H9 (cell line): Measurements from ENCODE around the gene CAMK2N1. TPM values are rescaled to one million over a fixed set of nuclear protein-coding genes. Genes with fewer than 3 reads are reported as not detected.

ENCODE experiments used
- DNase-seq: peaks from one replicate; pipeline ENCODE4 v3.0.0-alpha.2; 2017
- H2AFZ ChIP-seq: one replicate; pipeline ENCODE4 v1.6.1; 2013; ENCODE audit warnings: mild to moderate bottlenecking, low read length, control low read depth, moderate library complexity
- H2AK5ac ChIP-seq: 2 replicates; pipeline ENCODE4 v1.6.1; 2013; ENCODE audit warnings: low read length, control low read depth, mixed read lengths; ENCODE audit not compliant: insufficient read length
- H2BK120ac ChIP-seq: one replicate; pipeline ENCODE4 v1.6.1; 2013; ENCODE audit warnings: low read depth, mild to moderate bottlenecking, low read length, control low read depth, inconsistent platforms; ENCODE audit not compliant: poor library complexity, severe bottlenecking
- H2BK12ac ChIP-seq: 2 replicates; pipeline ENCODE4 v1.6.1; 2013; ENCODE audit warnings: low read length, control low read depth, mixed read lengths, low read depth; ENCODE audit not compliant: insufficient read length
- H2BK15ac ChIP-seq: 2 replicates; pipeline ENCODE4 v1.6.1; 2013; ENCODE audit warnings: low read depth, low read length, control low read depth
- H2BK20ac ChIP-seq: one replicate; pipeline ENCODE4 v1.6.1; 2013; ENCODE audit warnings: low read depth, mild to moderate bottlenecking, low read length, control low read depth, inconsistent platforms; ENCODE audit not compliant: poor library complexity, severe bottlenecking
- H2BK5ac ChIP-seq: 2 replicates; pipeline ENCODE4 v1.6.1; 2013; ENCODE audit warnings: low read length, control low read depth, mixed read lengths; ENCODE audit not compliant: insufficient read length
- H3K14ac ChIP-seq: 2 replicates; pipeline ENCODE4 v1.6.1; 2013; ENCODE audit warnings: low read length, control low read depth; ENCODE audit not compliant: insufficient read depth
- H3K18ac ChIP-seq: 2 replicates; pipeline ENCODE4 v1.6.1; 2013; ENCODE audit warnings: low read depth, mild to moderate bottlenecking, mixed read lengths, low read length, control low read depth; ENCODE audit not compliant: insufficient read length
- H3K23ac ChIP-seq: 2 replicates; pipeline ENCODE4 v1.6.1; 2013; ENCODE audit warnings: low read length, control low read depth, mixed read lengths, low read depth; ENCODE audit not compliant: insufficient read length
- H3K23me2 ChIP-seq: 2 replicates; pipeline ENCODE4 v1.6.1; 2013; ENCODE audit warnings: low read depth, mild to moderate bottlenecking, mixed read lengths, low read length, control low read depth; ENCODE audit not compliant: insufficient read length, poor library complexity, severe bottlenecking
- H3K27ac ChIP-seq: 2 replicates; pipeline ENCODE4 v1.5.1; 2013; ENCODE audit warnings: low read length, control low read depth, mixed read lengths, low read depth; ENCODE audit not compliant: insufficient read length
- H3K27me3 ChIP-seq: 2 replicates; pipeline ENCODE4 v1.6.1; 2013; ENCODE audit warnings: low read length, control low read depth, inconsistent platforms; ENCODE audit not compliant: insufficient read depth
- H3K4ac ChIP-seq: 2 replicates; pipeline ENCODE4 v1.6.1; 2013; ENCODE audit warnings: low read depth, mild to moderate bottlenecking, control low read depth, inconsistent platforms, low read length, moderate library complexity
- H3K4me1 ChIP-seq: 2 replicates; pipeline ENCODE4 v1.6.1; 2013; ENCODE audit warnings: low read length, control low read depth, inconsistent platforms; ENCODE audit not compliant: insufficient read depth
- H3K4me2 ChIP-seq: 2 replicates; pipeline ENCODE4 v1.6.1; 2013; ENCODE audit warnings: low read length, control low read depth, mixed read lengths; ENCODE audit not compliant: insufficient read length, insufficient read depth
- H3K56ac ChIP-seq: 2 replicates; pipeline ENCODE4 v1.6.1; 2013; ENCODE audit warnings: low read depth, mild to moderate bottlenecking, mixed read lengths, low read length, control low read depth; ENCODE audit not compliant: insufficient read length
- H3K79me1 ChIP-seq: 2 replicates; pipeline ENCODE4 v1.6.1; 2013; ENCODE audit warnings: low read depth, mild to moderate bottlenecking, moderate library complexity, low read length, control low read depth, inconsistent platforms; ENCODE audit not compliant: insufficient read depth, poor library complexity, severe bottlenecking
- H3K79me2 ChIP-seq: 2 replicates; pipeline ENCODE4 v1.6.1; 2013; ENCODE audit warnings: low read length, control low read depth, inconsistent platforms; ENCODE audit not compliant: insufficient read depth
- H3K9ac ChIP-seq: 2 replicates; pipeline ENCODE4 v1.6.1; 2013; ENCODE audit warnings: low read length, control low read depth, mixed read lengths; ENCODE audit not compliant: insufficient read length; ENCODE audit errors: extremely low read depth
- H3K9me3 ChIP-seq: one replicate; pipeline ENCODE4 v1.6.1; 2013; ENCODE audit warnings: low read depth, low read length, inconsistent platforms; ENCODE audit not compliant: control insufficient read depth
- H3T11ph ChIP-seq: one replicate; pipeline ENCODE4 v1.6.1; 2013; ENCODE audit warnings: mild to moderate bottlenecking, low read length, control low read depth, inconsistent platforms
- H4K20me1 ChIP-seq: one replicate; pipeline ENCODE4 v1.6.1; 2013; ENCODE audit not compliant: control insufficient read depth, insufficient read length, insufficient read depth
- H4K5ac ChIP-seq: 2 replicates; pipeline ENCODE4 v1.6.1; 2013; ENCODE audit warnings: low read depth, mild to moderate bottlenecking, mixed read lengths, low read length, control low read depth; ENCODE audit not compliant: insufficient read length
- H4K8ac ChIP-seq: replicated peaks from 2 replicates; pipeline ENCODE4 v1.6.1; 2013; ENCODE audit warnings: low read length, control low read depth, mixed read lengths, low read depth; ENCODE audit not compliant: insufficient read length
- H4K91ac ChIP-seq: 2 replicates; pipeline ENCODE4 v1.6.1; 2013; ENCODE audit warnings: low read depth, mild to moderate bottlenecking, moderate library complexity, mixed read lengths, low read length, control low read depth; ENCODE audit not compliant: insufficient read length
- H3K27ac Mint-ChIP-seq, 3 experiments: 2 replicates in 2 of 3; 3 replicates in 1 of 3; pipeline ENCODE4 v1.8.0; 2020 to 2021; ENCODE audit warnings: mixed read lengths in 3 of 3, mild to moderate bottlenecking in 1 of 3, moderate library complexity in 1 of 3
- H3K27me3 Mint-ChIP-seq: 2 replicates; pipeline ENCODE4 v1.8.0; 2021; ENCODE audit warnings: low read depth, mild to moderate bottlenecking, moderate library complexity, mixed read lengths
- H3K36me3 Mint-ChIP-seq, 3 experiments: 2 replicates in 2 of 3; 3 replicates in 1 of 3; pipeline ENCODE4 v1.8.0; 2020 to 2021; ENCODE audit warnings: low read depth in 3 of 3, mixed read lengths in 3 of 3; ENCODE audit not compliant: insufficient read depth in 1 of 3
- H3K4me1 Mint-ChIP-seq, 2 experiments: 2 replicates each; pipeline ENCODE4 v1.8.0; 2020; ENCODE audit warnings: mixed read lengths in 2 of 2
- H3K4me3 Mint-ChIP-seq, 2 experiments: 2 replicates in 1 of 2; 3 replicates in 1 of 2; pipeline ENCODE4 v1.8.0; 2020 to 2021; ENCODE audit warnings: mild to moderate bottlenecking in 2 of 2, mixed read lengths in 2 of 2, moderate library complexity in 1 of 2
- H3K9me3 Mint-ChIP-seq, 2 experiments: 2 replicates in 1 of 2; 3 replicates in 1 of 2; pipeline ENCODE4 v1.8.0; 2020; ENCODE audit warnings: mild to moderate bottlenecking in 2 of 2, mixed read lengths in 2 of 2, moderate library complexity in 1 of 2
- WGBS: extraction: QIAGEN DNeasy Blood & Tissue Kit; methylation state at CpG from one replicate; pipeline ENCODE4 v1.1.7; 2013; ENCODE audit warnings: missing lambda C conversion rate, low lambda C conversion rate, mixed read lengths; ENCODE audit not compliant: insufficient read length; ENCODE audit errors: extremely low coverage; 5-methylcytosine and 5-hydroxymethylcytosine counted together
- total RNA-seq: library from RNA; stranded (reverse); gene quantifications from 2 replicates; pipeline ENCODE4 v1.2.1, GENCODE V29; 2021
- TF ChIP-seq, protein P1 (sequence below): fragments of 200-600 bp; sonication (generic); conservative IDR thresholded peaks from 3 replicates; pipeline ENCODE4 v1.8.0; 2021; ENCODE audit warnings: antibody characterized with exemption, mild to moderate bottlenecking

CAMK2N1 gene
- total RNA-seq, 1 experiment from 2014 or later: 1.2 TPM

DNA sequence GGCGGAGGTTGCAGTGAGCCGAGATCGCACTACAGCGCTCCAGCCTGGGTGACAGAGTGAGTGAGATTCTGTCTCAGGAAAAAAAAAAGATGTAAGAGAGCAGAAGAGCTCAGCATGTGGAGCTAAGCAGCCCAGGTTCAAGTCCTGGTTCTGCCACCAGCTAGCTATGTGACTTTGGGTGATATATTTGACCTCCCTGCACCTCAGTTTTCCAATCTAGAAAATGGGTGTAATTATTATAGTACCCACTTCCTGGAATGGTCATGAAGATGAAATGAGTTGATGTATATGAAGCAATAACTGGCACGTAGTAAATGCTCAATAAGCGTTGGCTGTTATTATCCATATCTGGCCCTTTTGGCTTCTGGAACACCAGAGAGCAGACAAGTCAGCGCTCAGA is 38.2 kb downstream of the CAMK2N1 start:
- Histone ChIP-seq H4K91ac (no peak overlapping the region), H3K4ac (no peak overlapping the region), H2BK12ac (no peak overlapping the region), H3K79me2 (no peaks in the 10 kb centered on the region), H3K18ac (no peak overlapping the region), H3K9ac (no peak overlapping the region), H3K4me1 (no peaks in the 10 kb centered on the region), H2AFZ (no peak overlapping the region), H2BK5ac (no peak overlapping the region), H2AK5ac (no peak overlapping the region), H3K14ac (no peak overlapping the region), H3K56ac (no peak overlapping the region), H3K27ac (no peak overlapping the region), H3K9me3 (no peaks in the 10 kb centered on the region), H4K20me1 (no peaks in the 10 kb centered on the region), H2BK15ac (no peak overlapping the region), H2BK20ac (no peak overlapping the region), H3K23me2 (no peaks in the 10 kb centered on the region), H3K79me1 (no peaks in the 10 kb centered on the region), H4K8ac (no peak overlapping the region), H3K23ac (no peak overlapping the region), H4K5ac (no peak overlapping the region), H2BK120ac (no peak overlapping the region), H3T11ph (no peak overlapping the region), H3K4me2 (no peak overlapping the region), H3K27me3 (no peaks in the 10 kb centered on the region)
- Mint-ChIP-seq H3K27me3 (peaks cover 35% of the 10 kb centered on the region), H3K4me3 (no peak overlapping the region), H3K4me1 (peaks cover 16 to 28% of the 10 kb centered on the region in 2 experiments), H3K27ac (no peak overlapping the region), H3K36me3 (no peaks in the 10 kb centered on the region), H3K9me3 (no peaks in the 10 kb centered on the region)
- TF ChIP-seq, protein P1, sequence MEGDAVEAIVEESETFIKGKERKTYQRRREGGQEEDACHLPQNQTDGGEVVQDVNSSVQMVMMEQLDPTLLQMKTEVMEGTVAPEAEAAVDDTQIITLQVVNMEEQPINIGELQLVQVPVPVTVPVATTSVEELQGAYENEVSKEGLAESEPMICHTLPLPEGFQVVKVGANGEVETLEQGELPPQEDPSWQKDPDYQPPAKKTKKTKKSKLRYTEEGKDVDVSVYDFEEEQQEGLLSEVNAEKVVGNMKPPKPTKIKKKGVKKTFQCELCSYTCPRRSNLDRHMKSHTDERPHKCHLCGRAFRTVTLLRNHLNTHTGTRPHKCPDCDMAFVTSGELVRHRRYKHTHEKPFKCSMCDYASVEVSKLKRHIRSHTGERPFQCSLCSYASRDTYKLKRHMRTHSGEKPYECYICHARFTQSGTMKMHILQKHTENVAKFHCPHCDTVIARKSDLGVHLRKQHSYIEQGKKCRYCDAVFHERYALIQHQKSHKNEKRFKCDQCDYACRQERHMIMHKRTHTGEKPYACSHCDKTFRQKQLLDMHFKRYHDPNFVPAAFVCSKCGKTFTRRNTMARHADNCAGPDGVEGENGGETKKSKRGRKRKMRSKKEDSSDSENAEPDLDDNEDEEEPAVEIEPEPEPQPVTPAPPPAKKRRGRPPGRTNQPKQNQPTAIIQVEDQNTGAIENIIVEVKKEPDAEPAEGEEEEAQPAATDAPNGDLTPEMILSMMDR: no peak
- WGBS: no CpG with 5 or more reads among the region's 7 CpGs
- no peak for DNase-seq
